GM12801 (cell line): ENCODE results near the gene ATP8A1.

Experiments used
- CTCF ChIP-seq: IDR thresholded peaks from one replicate; pipeline ENCODE4 v1.5.1; 2011; ENCODE audit warnings: control low read depth; ENCODE audit not compliant: insufficient read length; ENCODE audit errors: extremely low read depth

ATP8A1 gene

GRCh38 chr4:42643685-42644084 is 13.2 kb downstream of the ATP8A1 start:
- no peak for TF ChIP-seq CTCF

GRCh38 chr4:42642845-42643615 is 13.9 kb downstream of the ATP8A1 start:
- TF ChIP-seq CTCF: no peak

- TF ChIP-seq CTCF: no peak
These were observed 14.7 kb downstream of the ATP8A1 start for GRCh38 chr4:42642101-42642797.

GRCh38 chr4:42641656-42642055 is 15.2 kb downstream of the ATP8A1 start:
- no peak for TF ChIP-seq CTCF

GRCh38 chr4:42641161-42641560 is 15.7 kb downstream of the ATP8A1 start:
- no peak for TF ChIP-seq CTCF

GRCh38 chr4:42640613-42641012 is 16.3 kb downstream of the ATP8A1 start:
- TF ChIP-seq CTCF: no peak

- no peak for TF ChIP-seq CTCF
These were observed 17.9 kb downstream of the ATP8A1 start for GRCh38 chr4:42638993-42639392.
